HepG2 (cell line): ENCODE measurements around the gene PRKG1. TPM values are rescaled to one million over a fixed set of nuclear protein-coding genes. Genes with fewer than 3 reads are reported as not detected.

Experiments
- AHDC1 ChIP-seq: sonication (generic); formaldehyde crosslinking; IDR thresholded peaks from 2 replicates; pipeline ENCODE4 v1.5.1; 2020; ENCODE audit warnings: mild to moderate bottlenecking, missing genetic modification reagents, borderline replicate concordance
- CAMTA2 ChIP-seq: sonication (generic); formaldehyde crosslinking; IDR thresholded peaks from 2 replicates; pipeline ENCODE4 v1.4.0; 2020; ENCODE audit warnings: mild to moderate bottlenecking, missing genetic modification reagents, borderline replicate concordance
- CC2D1A ChIP-seq: sonication (generic); formaldehyde crosslinking; IDR thresholded peaks from 2 replicates; pipeline ENCODE4 v1.8.1; 2023; ENCODE audit warnings: mild to moderate bottlenecking, missing genetic modification reagents
- EZH2 ChIP-seq: conservative IDR thresholded peaks from 2 replicates; pipeline ENCODE4 v1.6.1; 2012; ENCODE audit warnings: mild to moderate bottlenecking, low read depth, low read length, moderate library complexity
- GABPA ChIP-seq, 2 experiments: IDR thresholded peaks; 2 replicates each; pipeline ENCODE4 v1.6.1; 2011 to 2016; ENCODE audit warnings: low read depth in 2 of 2, low read length in 1 of 2, missing biosample characterization in 1 of 2, missing genetic modification characterization in 1 of 2
- GMEB1 ChIP-seq: sonication (generic); formaldehyde crosslinking; IDR thresholded peaks from 2 replicates; pipeline ENCODE4 v1.5.1; 2020; ENCODE audit warnings: missing genetic modification reagents, mild to moderate bottlenecking, borderline replicate concordance
- HES4 ChIP-seq: sonication (generic); formaldehyde crosslinking; IDR thresholded peaks from 2 replicates; pipeline ENCODE4 v1.9.0; 2021; ENCODE audit warnings: mild to moderate bottlenecking, missing genetic modification reagents, borderline replicate concordance
- KLF6 ChIP-seq: IDR thresholded peaks from 2 replicates; pipeline ENCODE4 v1.8.0; 2016; ENCODE audit warnings: missing biosample characterization, missing genetic modification reagents
- RCOR2 ChIP-seq: IDR thresholded peaks from 2 replicates; pipeline ENCODE4 v1.6.1; 2016; ENCODE audit warnings: missing biosample characterization, missing genetic modification reagents
- SALL2 ChIP-seq: sonication (generic); formaldehyde crosslinking; IDR thresholded peaks from 2 replicates; pipeline ENCODE4 v1.8.1; 2023; ENCODE audit warnings: mild to moderate bottlenecking, missing genetic modification reagents, inconsistent platforms
- SMYD3 ChIP-seq: sonication (generic); formaldehyde crosslinking; IDR thresholded peaks from 2 replicates; pipeline ENCODE4 v1.8.1; 2023; ENCODE audit warnings: mild to moderate bottlenecking, missing genetic modification reagents
- SOX5 ChIP-seq: IDR thresholded peaks from 2 replicates; pipeline ENCODE4 v1.6.1; 2016; ENCODE audit warnings: borderline replicate concordance
- STAG1 ChIP-seq: sonication (generic); formaldehyde crosslinking; IDR thresholded peaks from 2 replicates; pipeline ENCODE4 v1.4.0; 2020; ENCODE audit warnings: missing genetic modification reagents
- TBX3 ChIP-seq: fragments of 450-650 bp; IDR thresholded peaks from 2 replicates; pipeline ENCODE4 v1.6.1; 2017; ENCODE audit warnings: antibody characterized with exemption, mild to moderate bottlenecking, inconsistent platforms, borderline replicate concordance
- TCF7 ChIP-seq: sonication (generic); IDR thresholded peaks from 2 replicates; pipeline ENCODE4 v1.6.1; 2016; ENCODE audit warnings: antibody characterized with exemption, low read depth
- ZKSCAN5 ChIP-seq: sonication (generic); formaldehyde crosslinking; IDR thresholded peaks from 2 replicates; pipeline ENCODE4 v1.5.1; 2020; ENCODE audit warnings: mild to moderate bottlenecking, missing genetic modification reagents
- ZNF160 ChIP-seq: sonication (generic); formaldehyde crosslinking; IDR thresholded peaks from 2 replicates; pipeline ENCODE4 v1.8.0; 2022; ENCODE audit warnings: mild to moderate bottlenecking, inconsistent platforms, missing genetic modification reagents
- ZNF7 ChIP-seq: IDR thresholded peaks from 2 replicates; pipeline ENCODE4 v1.6.1; 2016; ENCODE audit warnings: missing biosample characterization, missing genetic modification reagents
- ZNF773 ChIP-seq: sonication (generic); formaldehyde crosslinking; IDR thresholded peaks from 2 replicates; pipeline ENCODE4 v1.4.0; 2020; ENCODE audit warnings: missing genetic modification reagents, borderline replicate concordance
- polyA plus RNA-seq, 8 experiments: library from polyadenylated mRNA; depleted of rRNA in 3 of 8; stranded (reverse) in 7 of 8; unstranded in 1 of 8; fragments of >200 nt; fragmentation: Illumina TruSeq in 4 of 8; extraction: Trizol in 4 of 8; gene quantifications; 2 replicates each; pipeline versions ENCODE4 v1.2.1 to v1.2.3, GENCODE V29; 2011 to 2016; ENCODE audit warnings: low read depth in 4 of 8, missing spikeins in 1 of 8, mixed read lengths in 1 of 8; ENCODE audit not compliant: insufficient read depth in 1 of 8
- total RNA-seq, 5 experiments: library from RNA; depleted of rRNA; stranded (reverse); fragments of >200 nt; fragmentation: Illumina TruSeq; extraction: Trizol; gene quantifications; 2 replicates each; pipeline ENCODE4 v1.2.3, GENCODE V29; 2016; ENCODE audit warnings: low read depth in 1 of 5
- TF ChIP-seq, protein P1 (sequence below): fragments of 450-650 bp; IDR thresholded peaks from 2 replicates; pipeline ENCODE4 v1.6.1; 2017
- TF ChIP-seq, protein P2 (sequence below): sonication (generic); formaldehyde crosslinking; IDR thresholded peaks from 2 replicates; pipeline ENCODE4 v1.4.0; 2020; ENCODE audit warnings: mild to moderate bottlenecking, missing genetic modification reagents

Gene PRKG1
- total and polyA plus RNA-seq, 2 of the 13 experiments (the other 11 are each of a cell fraction or from before 2014, with no cell fraction given) = 0.01 TPM; not detected in 1

- TF ChIP-seq CAMTA2 (CRISPR knock-in tag) (no peak), ZKSCAN5 (CRISPR knock-in tag) (no peak), SMYD3 (CRISPR knock-in tag) (no peak), HES4 (CRISPR knock-in tag) (no peak), RCOR2 (CRISPR knock-in tag) (no peak), ZNF7 (CRISPR knock-in tag) (peak; percentile 6; the same call in 1 of the 2 replicates), TBX3 (peak; percentile 86), AHDC1 (CRISPR knock-in tag) (0 out of 2 replicates have a peak, but pooled peaks have one; percentile 21), TCF7 (peak; percentile 98), GABPA (IDR thresholded peaks at IDR 0.05; ENCODE audit: low read depth, low read length) (no peak), GABPA (CRISPR knock-in tag; IDR thresholded peaks at IDR 0.05; ENCODE audit: low read depth) (0 out of 2 replicates have a peak, but pooled peaks have one; percentile 30), SOX5 (CRISPR knock-in tag) (peak; percentile 84), KLF6 (no peak), EZH2 (no peak), ZNF160 (CRISPR knock-in tag) (peak; percentile 33; the same call in 1 of the 2 replicates), SALL2 (CRISPR knock-in tag) (peak; percentile 83; the same call in 1 of the 2 replicates), CC2D1A (CRISPR knock-in tag) (no peak), GMEB1 (CRISPR knock-in tag) (no peak; the same call in 1 of the 2 replicates), ZNF773 (no peak), STAG1 (peak; percentile 83)
- TF ChIP-seq, protein P1, sequence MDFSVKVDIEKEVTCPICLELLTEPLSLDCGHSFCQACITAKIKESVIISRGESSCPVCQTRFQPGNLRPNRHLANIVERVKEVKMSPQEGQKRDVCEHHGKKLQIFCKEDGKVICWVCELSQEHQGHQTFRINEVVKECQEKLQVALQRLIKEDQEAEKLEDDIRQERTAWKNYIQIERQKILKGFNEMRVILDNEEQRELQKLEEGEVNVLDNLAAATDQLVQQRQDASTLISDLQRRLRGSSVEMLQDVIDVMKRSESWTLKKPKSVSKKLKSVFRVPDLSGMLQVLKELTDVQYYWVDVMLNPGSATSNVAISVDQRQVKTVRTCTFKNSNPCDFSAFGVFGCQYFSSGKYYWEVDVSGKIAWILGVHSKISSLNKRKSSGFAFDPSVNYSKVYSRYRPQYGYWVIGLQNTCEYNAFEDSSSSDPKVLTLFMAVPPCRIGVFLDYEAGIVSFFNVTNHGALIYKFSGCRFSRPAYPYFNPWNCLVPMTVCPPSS = no peak
- TF ChIP-seq, protein P2, sequence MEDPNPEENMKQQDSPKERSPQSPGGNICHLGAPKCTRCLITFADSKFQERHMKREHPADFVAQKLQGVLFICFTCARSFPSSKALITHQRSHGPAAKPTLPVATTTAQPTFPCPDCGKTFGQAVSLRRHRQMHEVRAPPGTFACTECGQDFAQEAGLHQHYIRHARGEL = no peak
These were observed 1239.9 kb downstream of the PRKG1 start, which contains the start of gene DKK1 (continued) for GRCh38 chr10:52313933-52314821.
